K562 (cell line): Measurements from ENCODE around the gene SLITRK3.

ENCODE experiments used
- GTF2A2 ChIP-seq: IDR thresholded peaks from 2 replicates; pipeline ENCODE4 v1.6.1; 2016; ENCODE audit warnings: mild to moderate bottlenecking, missing genetic modification characterization, missing compliant biosample characterization
- HNRNPUL1 ChIP-seq: fragments of 200-400 bp; formaldehyde crosslinking; IDR thresholded peaks from 2 replicates; pipeline ENCODE4 v1.6.1; 2017; ENCODE audit warnings: low read length
- KAT8 ChIP-seq: fragments of 450-650 bp; IDR thresholded peaks from 2 replicates; pipeline ENCODE4 v1.6.1; 2016; ENCODE audit warnings: low read depth, mild to moderate bottlenecking
- POLR2A ChIP-seq: fragments of 450-650 bp; conservative IDR thresholded peaks from 2 replicates; pipeline ENCODE4 v1.6.1; 2016
- RBM25 ChIP-seq: fragments of 200-400 bp; formaldehyde crosslinking; IDR thresholded peaks from 2 replicates; pipeline ENCODE4 v1.6.1; 2018; ENCODE audit warnings: low read length, low read depth, moderate library complexity; ENCODE audit not compliant: severe bottlenecking
- RBM39 ChIP-seq: fragments of 200-400 bp; formaldehyde crosslinking; optimal IDR thresholded peaks from 2 replicates; pipeline ENCODE3; 2018; ENCODE audit warnings: low read depth, low read length
- TARDBP ChIP-seq: fragments of 450-650 bp; IDR thresholded peaks from 2 replicates; pipeline ENCODE4 v1.6.1; 2016
- ZNF121 ChIP-seq: sonication (generic); formaldehyde crosslinking; conservative IDR thresholded peaks from 2 replicates; pipeline ENCODE4 v1.8.0; 2022; ENCODE audit warnings: missing genetic modification reagents
- TF ChIP-seq, protein P1 (sequence below), 3 experiments: IDR thresholded peaks in 2 of 3; conservative IDR thresholded peaks in 1 of 3; 2 replicates each; pipeline ENCODE4 v1.5.1; 2011 to 2012; ENCODE audit warnings: low read length in 3 of 3, mild to moderate bottlenecking in 3 of 3, control low read depth in 2 of 3, improper control_type of control experiment in 1 of 3, inconsistent platforms in 1 of 3, low read depth in 1 of 3, mixed read lengths in 1 of 3, moderate library complexity in 1 of 3; ENCODE audit not compliant: insufficient read depth in 2 of 3
- TF ChIP-seq, protein P2 (sequence below): sonication (generic); formaldehyde crosslinking; IDR thresholded peaks from 2 replicates; pipeline ENCODE4 v1.8.0; 2023; ENCODE audit warnings: mild to moderate bottlenecking, missing genetic modification reagents

- TF ChIP-seq RBM39 (no peak), ZNF121 (CRISPR knock-in tag) (no peak), HNRNPUL1 (no peak), POLR2A (no peak), KAT8 (no peak), RBM25 (no peak), TARDBP (no peak), GTF2A2 (tag) (no peak)
- TF ChIP-seq, protein P1, sequence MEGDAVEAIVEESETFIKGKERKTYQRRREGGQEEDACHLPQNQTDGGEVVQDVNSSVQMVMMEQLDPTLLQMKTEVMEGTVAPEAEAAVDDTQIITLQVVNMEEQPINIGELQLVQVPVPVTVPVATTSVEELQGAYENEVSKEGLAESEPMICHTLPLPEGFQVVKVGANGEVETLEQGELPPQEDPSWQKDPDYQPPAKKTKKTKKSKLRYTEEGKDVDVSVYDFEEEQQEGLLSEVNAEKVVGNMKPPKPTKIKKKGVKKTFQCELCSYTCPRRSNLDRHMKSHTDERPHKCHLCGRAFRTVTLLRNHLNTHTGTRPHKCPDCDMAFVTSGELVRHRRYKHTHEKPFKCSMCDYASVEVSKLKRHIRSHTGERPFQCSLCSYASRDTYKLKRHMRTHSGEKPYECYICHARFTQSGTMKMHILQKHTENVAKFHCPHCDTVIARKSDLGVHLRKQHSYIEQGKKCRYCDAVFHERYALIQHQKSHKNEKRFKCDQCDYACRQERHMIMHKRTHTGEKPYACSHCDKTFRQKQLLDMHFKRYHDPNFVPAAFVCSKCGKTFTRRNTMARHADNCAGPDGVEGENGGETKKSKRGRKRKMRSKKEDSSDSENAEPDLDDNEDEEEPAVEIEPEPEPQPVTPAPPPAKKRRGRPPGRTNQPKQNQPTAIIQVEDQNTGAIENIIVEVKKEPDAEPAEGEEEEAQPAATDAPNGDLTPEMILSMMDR (IDR thresholded peaks at IDR 0.05 in 2 of 3, conservative IDR thresholded peaks at IDR 0.05 in 1 of 3; ENCODE audit: insufficient read depth in 2 of 3, low read depth in 1 of 3, low read length in 3 of 3): no peak
- TF ChIP-seq, protein P2, sequence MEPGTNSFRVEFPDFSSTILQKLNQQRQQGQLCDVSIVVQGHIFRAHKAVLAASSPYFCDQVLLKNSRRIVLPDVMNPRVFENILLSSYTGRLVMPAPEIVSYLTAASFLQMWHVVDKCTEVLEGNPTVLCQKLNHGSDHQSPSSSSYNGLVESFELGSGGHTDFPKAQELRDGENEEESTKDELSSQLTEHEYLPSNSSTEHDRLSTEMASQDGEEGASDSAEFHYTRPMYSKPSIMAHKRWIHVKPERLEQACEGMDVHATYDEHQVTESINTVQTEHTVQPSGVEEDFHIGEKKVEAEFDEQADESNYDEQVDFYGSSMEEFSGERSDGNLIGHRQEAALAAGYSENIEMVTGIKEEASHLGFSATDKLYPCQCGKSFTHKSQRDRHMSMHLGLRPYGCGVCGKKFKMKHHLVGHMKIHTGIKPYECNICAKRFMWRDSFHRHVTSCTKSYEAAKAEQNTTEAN: no peak
Measured at GRCh38 chr3:165169368-165169767, 26.8 kb downstream of the SLITRK3 start.
